Prostate gland (tissue), 2 donors: Measurements from ENCODE around the gene KLHL20.

Experiments used
- POLR2AphosphoS5 ChIP-seq: sonication (generic); formaldehyde crosslinking; IDR thresholded peaks from one replicate; pipeline ENCODE4 v1.6.1; 2017; ENCODE audit warnings: antibody characterized with exemption
- TF ChIP-seq, protein P1 (sequence below), 4 experiments: fragments of 200-600 bp in 2 of 4; fragments of 450-650 bp in 2 of 4; sonication (generic) in 2 of 4; IDR thresholded peaks; 1 replicate in 3 of 4; 2 replicates in 1 of 4; pipeline ENCODE4 v1.5.1; 2016 to 2019; ENCODE audit warnings: antibody characterized with exemption in 4 of 4, mild to moderate bottlenecking in 2 of 4, moderate library complexity in 2 of 4

- TF ChIP-seq, protein P1, sequence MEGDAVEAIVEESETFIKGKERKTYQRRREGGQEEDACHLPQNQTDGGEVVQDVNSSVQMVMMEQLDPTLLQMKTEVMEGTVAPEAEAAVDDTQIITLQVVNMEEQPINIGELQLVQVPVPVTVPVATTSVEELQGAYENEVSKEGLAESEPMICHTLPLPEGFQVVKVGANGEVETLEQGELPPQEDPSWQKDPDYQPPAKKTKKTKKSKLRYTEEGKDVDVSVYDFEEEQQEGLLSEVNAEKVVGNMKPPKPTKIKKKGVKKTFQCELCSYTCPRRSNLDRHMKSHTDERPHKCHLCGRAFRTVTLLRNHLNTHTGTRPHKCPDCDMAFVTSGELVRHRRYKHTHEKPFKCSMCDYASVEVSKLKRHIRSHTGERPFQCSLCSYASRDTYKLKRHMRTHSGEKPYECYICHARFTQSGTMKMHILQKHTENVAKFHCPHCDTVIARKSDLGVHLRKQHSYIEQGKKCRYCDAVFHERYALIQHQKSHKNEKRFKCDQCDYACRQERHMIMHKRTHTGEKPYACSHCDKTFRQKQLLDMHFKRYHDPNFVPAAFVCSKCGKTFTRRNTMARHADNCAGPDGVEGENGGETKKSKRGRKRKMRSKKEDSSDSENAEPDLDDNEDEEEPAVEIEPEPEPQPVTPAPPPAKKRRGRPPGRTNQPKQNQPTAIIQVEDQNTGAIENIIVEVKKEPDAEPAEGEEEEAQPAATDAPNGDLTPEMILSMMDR (IDR thresholded peaks at IDR 0.05): no peak
- no peak for TF ChIP-seq POLR2AphosphoS5
These were observed 710 bp downstream of the KLHL20 start for GRCh38 chr1:173715538-173715844.
